ENCODE measurements around the gene JPT2. TPM values are rescaled to one million over a fixed set of nuclear protein-coding genes. Genes with fewer than 3 reads are reported as not detected.

The JPT2 gene
- total RNA-seq, 4 donors from 2014 or later, result 20.8 to 57.5 (median 38.2) TPM

GRCh38 chr16:1691956-1692355 lies 13.9 kb downstream of the JPT2 start:
- Histone ChIP-seq H3K36me3 (peaks cover 29 to 98% (median 67%) of the 10 kb centered on the region in 4 donors), H3K27me3 (no peaks in the 10 kb centered on the region), H3K9me3 (no peaks in the 10 kb centered on the region), H3K27ac (replicated peaks in 1 of 4) (no peak overlapping the region), H3K4me3 (no peak overlapping the region), H3K4me1 (peaks cover 0 to 4% (median 0%) of the 10 kb centered on the region in 4 donors)
- TF ChIP-seq POLR2A (IDR thresholded peaks at IDR 0.05; ENCODE audit: low read depth), result no peak
- no peak for TF ChIP-seq POLR2AphosphoS5 (IDR thresholded peaks at IDR 0.05)
- TF ChIP-seq EP300 (IDR thresholded peaks at IDR 0.05), result no peak
- no peak for TF ChIP-seq CTCF (IDR thresholded peaks at IDR 0.05)
- DNase-seq (ENCODE audit: extremely low spot score), result no peak
- 93% methylated on average over 18 of the region's 21 CpGs for WGBS
- intact Hi-C loops (cut with DNase I), result no loop called here

- H3K4me3 ChIP-seq, result no peak overlapping the region
- H3K27me3 ChIP-seq, result no peaks in the 10 kb centered on the region
- no peak for DNase-seq (ENCODE audit: extremely low spot score)
- WGBS, result 97% methylated on average over 5 of the region's 5 CpGs
- no peaks in the 10 kb centered on the region for H3K9me3 ChIP-seq
- no peaks in the 10 kb centered on the region for H3K4me1 ChIP-seq
- intact Hi-C loops (cut with DNase I), result no loop called here
- no peak overlapping the region for H3K27ac ChIP-seq (replicated peaks in 1 of 4)
- TF ChIP-seq EP300 (IDR thresholded peaks at IDR 0.05) (no peak), POLR2AphosphoS5 (IDR thresholded peaks at IDR 0.05) (no peak), POLR2A (IDR thresholded peaks at IDR 0.05; ENCODE audit: low read depth) (no peak), CTCF (IDR thresholded peaks at IDR 0.05) (no peak)
- peaks cover 13 to 95% (median 78%) of the 10 kb centered on the region in 4 donors for H3K36me3 ChIP-seq
These were observed 18.8 kb downstream of the JPT2 start for GRCh38 chr16:1696863-1697262.

GRCh38 chr16:1698680-1699079 lies 20.6 kb downstream of the JPT2 start:
- Histone ChIP-seq H3K4me3 (no peak overlapping the region), H3K36me3 (peaks cover 3 to 83% (median 67%) of the 10 kb centered on the region in 4 donors), H3K9me3 (no peaks in the 10 kb centered on the region), H3K27me3 (no peaks in the 10 kb centered on the region), H3K27ac (replicated peaks in 1 of 4) (no peak overlapping the region), H3K4me1 (no peaks in the 10 kb centered on the region)
- 94% methylated on average over 10 of the region's 10 CpGs for WGBS
- DNase-seq (ENCODE audit: extremely low spot score), result no peak
- intact Hi-C loops (cut with DNase I), result no loop called here
- TF ChIP-seq POLR2AphosphoS5 (IDR thresholded peaks at IDR 0.05) (no peak), POLR2A (IDR thresholded peaks at IDR 0.05; ENCODE audit: low read depth) (no peak), EP300 (IDR thresholded peaks at IDR 0.05) (no peak), CTCF (IDR thresholded peaks at IDR 0.05) (no peak)

GRCh38 chr16:1700246-1700645 lies 22.2 kb downstream of the JPT2 start:
- H3K4me1 ChIP-seq, result peaks cover 0 to 8% (median 7%) of the 10 kb centered on the region in 4 donors
- no peaks in the 10 kb centered on the region for H3K27me3 ChIP-seq
- H3K9me3 ChIP-seq, result no peaks in the 10 kb centered on the region
- TF ChIP-seq POLR2A (IDR thresholded peaks at IDR 0.05; ENCODE audit: low read depth) (no peak), POLR2AphosphoS5 (IDR thresholded peaks at IDR 0.05) (no peak), EP300 (IDR thresholded peaks at IDR 0.05) (no peak), CTCF (IDR thresholded peaks at IDR 0.05) (no peak)
- peaks cover 0 to 68% (median 57%) of the 10 kb centered on the region in 4 donors for H3K36me3 ChIP-seq
- H3K4me3 ChIP-seq, result no peak overlapping the region
- H3K27ac ChIP-seq (replicated peaks in 1 of 4), result no peak overlapping the region
- intact Hi-C loops (cut with DNase I), result loop anchor here (10.0 kb wide), 2 partner anchors 85 to 295 kb away; partner anchors contain the start of genes CRAMP1 and IFT140
- DNase-seq (ENCODE audit: extremely low spot score), result no peak
- WGBS, result 100% methylated on average over 1 of the region's 3 CpGs

All from esophagus muscularis mucosa (tissue), 4 donors.